Ectodermal cell (in vitro differentiated cells): ENCODE results near the gene DDX6.
"Not testable (repeated sequence)": the region's sequence is repeated elsewhere in the genome, so short reads cannot be mapped to it uniquely, and the experiment has no call there.

ENCODE experiments used
- H3K27ac ChIP-seq: 2 replicates; pipeline ENCODE4 v1.7.0; 2013; ENCODE audit warnings: mild to moderate bottlenecking, low read depth, low read length; ENCODE audit not compliant: insufficient read depth, poor library complexity, severe bottlenecking
- H3K27me3 ChIP-seq: 2 replicates; pipeline ENCODE4 v1.7.0; 2013; ENCODE audit warnings: mild to moderate bottlenecking, low read length; ENCODE audit not compliant: insufficient read depth, control insufficient read depth, poor library complexity, severe bottlenecking
- H3K36me3 ChIP-seq: one replicate; pipeline ENCODE4 v1.7.0; 2013; ENCODE audit warnings: low read length; ENCODE audit not compliant: control insufficient read depth, insufficient read depth
- H3K4me1 ChIP-seq: one replicate; pipeline ENCODE4 v1.7.0; 2013; ENCODE audit warnings: low read length; ENCODE audit not compliant: control insufficient read depth, insufficient read depth
- H3K4me3 ChIP-seq: 2 replicates; pipeline ENCODE4 v1.7.0; 2013; ENCODE audit warnings: low read depth, low read length, control low read depth; ENCODE audit not compliant: insufficient read depth
- H3K9me3 ChIP-seq: 2 replicates; pipeline ENCODE4 v1.7.0; 2013; ENCODE audit warnings: mild to moderate bottlenecking, low read length, moderate library complexity; ENCODE audit not compliant: control insufficient read depth
- WGBS, 2 experiments: methylation state at CpG; one replicate each; pipeline ENCODE4 v1.1.7; 2013; ENCODE audit warnings: missing lambda C conversion rate in 2 of 2; 5-methylcytosine and 5-hydroxymethylcytosine counted together

DDX6 gene

DNA sequence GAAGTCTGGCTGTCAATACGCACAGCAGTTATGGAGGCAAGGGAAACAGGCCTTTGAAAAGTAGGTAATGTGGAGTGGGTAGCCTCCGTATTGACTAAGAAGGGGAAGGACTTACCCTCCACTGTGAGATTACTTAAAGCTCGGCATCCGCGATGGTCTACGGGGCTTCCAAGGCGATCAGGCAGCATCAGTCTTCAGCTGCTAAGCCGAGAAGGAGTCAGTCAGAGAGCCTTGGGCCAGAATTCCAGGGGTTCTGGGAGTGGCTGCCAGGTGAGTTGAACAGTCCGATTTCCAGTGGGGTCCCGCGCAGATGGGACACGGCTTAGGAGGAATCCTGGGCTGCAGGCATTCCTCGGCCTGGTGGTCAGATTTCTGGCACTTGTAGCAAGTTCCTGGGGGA is 70.9 kb downstream of the DDX6 start:
- H3K4me3 ChIP-seq, H3K27ac ChIP-seq, H3K36me3 ChIP-seq, H3K4me1 ChIP-seq, H3K9me3 ChIP-seq, H3K27me3 ChIP-seq: not testable (repeated sequence)
- 3 to 6% methylated on average over 13 of the region's 13 CpGs for WGBS, 2 experiments

DNA sequence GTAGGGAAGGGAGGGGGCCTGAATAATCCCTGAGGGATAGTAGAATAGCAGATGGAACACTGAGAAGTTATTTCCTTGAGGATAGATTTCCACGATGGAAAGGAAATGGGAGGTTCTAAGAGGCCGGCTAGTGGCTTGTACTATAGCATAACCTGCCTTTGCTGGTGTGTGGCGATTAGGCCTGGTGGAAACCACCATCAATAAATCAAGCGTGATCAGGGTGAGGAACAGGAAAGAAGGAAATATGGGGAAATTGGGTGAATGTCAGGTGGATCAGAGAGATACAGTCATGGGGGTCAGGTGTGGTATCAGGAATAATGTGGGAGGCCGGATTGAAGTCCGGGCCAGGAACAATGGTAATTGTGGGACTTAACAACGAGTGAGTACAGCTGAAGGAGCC is 72.4 kb downstream of the DDX6 start:
- H3K9me3 ChIP-seq, H3K27me3 ChIP-seq, H3K4me1 ChIP-seq, H3K4me3 ChIP-seq, H3K27ac ChIP-seq, H3K36me3 ChIP-seq: not testable (repeated sequence)
- 53 to 55% methylated on average over 7 of the region's 7 CpGs for WGBS, 2 experiments

DNA sequence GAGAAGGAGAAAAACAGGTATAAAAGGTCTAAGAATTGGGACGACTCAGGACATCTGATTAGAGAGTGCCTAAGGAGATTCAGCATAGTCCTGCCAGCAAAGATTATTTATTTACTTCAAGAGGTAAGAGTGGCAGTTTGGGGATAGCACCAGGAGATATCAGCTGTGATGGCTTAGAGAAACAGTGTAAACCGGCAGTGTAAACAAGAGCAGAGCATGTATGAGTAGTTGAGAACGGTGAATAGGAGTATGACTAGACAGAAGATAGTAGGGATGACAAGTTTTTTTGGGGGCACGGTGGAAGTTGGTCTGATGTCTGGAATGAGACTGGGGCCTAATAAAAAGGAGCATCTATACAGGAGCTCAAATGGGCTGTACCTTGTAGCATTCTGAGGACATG is 73.2 kb downstream of the DDX6 start:
- H3K9me3 ChIP-seq, H3K4me1 ChIP-seq, H3K27ac ChIP-seq, H3K36me3 ChIP-seq, H3K4me3 ChIP-seq, H3K27me3 ChIP-seq: not testable (repeated sequence)
- whole genome bisulfite sequencing, 2 experiments = 28 to 41% methylated on average over 4 of the region's 4 CpGs

DNA sequence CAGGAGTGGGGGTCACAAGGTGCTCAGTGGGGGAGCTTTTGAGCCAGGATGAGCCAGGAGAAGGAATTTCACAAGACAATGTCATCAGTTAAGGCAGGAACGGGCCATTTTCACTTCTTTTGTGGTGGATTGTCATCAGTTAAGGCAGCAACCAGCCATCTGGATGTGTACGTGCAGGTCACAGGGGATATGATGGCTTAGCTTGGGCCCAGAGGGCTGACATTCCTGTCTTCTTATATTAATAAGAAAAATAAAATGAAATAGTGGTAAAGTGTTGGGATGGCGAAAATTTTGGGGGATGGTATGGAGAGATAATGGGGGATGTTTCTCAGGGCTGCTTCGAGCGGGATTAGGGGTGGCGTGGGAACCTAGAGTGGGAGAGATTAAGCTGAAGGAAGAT is 73.7 kb downstream of the DDX6 start:
- not testable (repeated sequence) for H3K27me3 ChIP-seq, H3K4me3 ChIP-seq, H3K36me3 ChIP-seq, H3K4me1 ChIP-seq, H3K27ac ChIP-seq, H3K9me3 ChIP-seq
- 8 to 20% methylated on average over 2 to 3 of the region's 6 CpGs for WGBS, 2 experiments

DNA sequence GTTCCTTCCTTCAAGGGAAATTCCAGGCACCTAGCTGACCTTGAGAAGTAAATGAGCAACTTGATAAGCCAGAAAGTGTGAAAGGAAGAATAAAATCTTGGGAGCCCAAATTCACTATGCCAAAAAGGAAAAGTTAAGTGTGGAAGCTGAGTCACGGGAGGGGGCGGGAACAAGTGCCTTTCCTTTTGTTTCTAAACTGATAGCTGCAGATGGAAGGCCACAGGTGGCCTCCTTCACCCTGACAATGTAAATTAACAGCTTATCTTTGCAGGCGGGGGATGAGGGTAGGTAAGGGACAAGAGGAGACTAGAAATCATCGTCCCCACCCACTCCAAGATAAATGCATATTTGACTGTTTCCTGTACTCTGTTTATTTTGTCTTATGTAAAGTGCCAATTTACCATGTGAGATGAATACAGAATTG is 75.1 kb downstream of the DDX6 start:
- WGBS, 2 experiments = 6 to 7% methylated on average over 2 to 3 of the region's 4 CpGs
- Histone ChIP-seq H3K27me3 (no peaks in the 10 kb centered on the region), H3K27ac (no peak overlapping the region), H3K4me3 (no peak overlapping the region), H3K9me3 (no peaks in the 10 kb centered on the region), H3K36me3 (no peaks in the 10 kb centered on the region), H3K4me1 (peaks cover 10% of the 10 kb centered on the region)

DNA sequence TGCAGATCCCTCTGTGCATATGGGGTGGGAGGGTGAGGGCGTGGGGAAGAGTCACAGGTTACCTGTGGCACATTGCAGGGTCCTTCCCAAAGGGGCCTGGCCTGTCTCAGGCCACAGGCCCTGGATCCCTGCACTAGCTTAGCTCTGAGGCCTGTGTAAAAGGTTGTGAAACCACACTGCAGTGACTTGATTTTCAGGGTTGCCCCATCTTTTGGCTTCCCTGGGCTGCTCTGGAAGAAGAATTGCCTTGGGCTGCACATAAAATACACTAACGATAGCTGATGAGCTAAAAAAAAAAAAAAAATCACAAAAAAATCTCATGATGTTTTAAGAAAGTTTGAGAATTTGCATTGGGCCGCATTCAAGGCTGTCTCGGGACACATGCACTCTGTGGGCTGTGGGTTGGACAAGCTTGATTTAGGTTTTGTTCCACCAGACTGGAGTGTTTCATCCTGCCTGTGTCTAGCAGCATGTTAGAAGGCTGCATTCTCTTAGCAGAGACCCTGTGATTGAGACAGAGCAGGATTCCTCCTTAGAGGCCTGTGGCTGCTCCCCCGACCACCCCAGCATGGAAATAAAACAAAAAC is 75.6 kb downstream of the DDX6 start:
- H3K4me3 ChIP-seq = no peak overlapping the region
- WGBS, 2 experiments = 45 to 48% methylated on average over 5 of the region's 5 CpGs
- no peaks in the 10 kb centered on the region for H3K9me3 ChIP-seq
- H3K4me1 ChIP-seq = peaks cover 10% of the 10 kb centered on the region
- H3K27me3 ChIP-seq = no peaks in the 10 kb centered on the region
- no peak overlapping the region for H3K27ac ChIP-seq
- H3K36me3 ChIP-seq = no peaks in the 10 kb centered on the region

DNA sequence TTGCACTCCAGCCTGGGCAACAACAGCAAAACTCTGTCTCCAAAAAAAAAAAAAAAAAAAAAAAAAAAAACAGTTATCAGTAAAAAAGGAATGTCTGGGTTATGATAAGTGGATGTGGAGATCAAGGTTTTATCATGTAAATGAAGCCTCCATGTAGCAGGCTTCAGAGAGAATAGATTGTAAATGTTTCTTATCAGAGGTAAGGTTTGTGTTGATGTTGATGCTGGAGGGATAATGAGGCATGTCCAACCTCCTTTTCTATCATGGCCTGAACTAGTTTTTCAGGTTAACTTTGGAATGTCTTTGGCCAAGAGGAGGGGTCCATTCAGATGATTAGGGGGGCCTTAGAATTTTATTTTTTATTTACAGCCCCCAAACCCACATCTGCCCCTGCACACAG is 76.1 kb downstream of the DDX6 start:
- no peaks in the 10 kb centered on the region for H3K27me3 ChIP-seq
- H3K4me1 ChIP-seq = peaks cover 10% of the 10 kb centered on the region
- no peaks in the 10 kb centered on the region for H3K9me3 ChIP-seq
- no peak overlapping the region for H3K4me3 ChIP-seq
- no peaks in the 10 kb centered on the region for H3K36me3 ChIP-seq
- no peak overlapping the region for H3K27ac ChIP-seq

DNA sequence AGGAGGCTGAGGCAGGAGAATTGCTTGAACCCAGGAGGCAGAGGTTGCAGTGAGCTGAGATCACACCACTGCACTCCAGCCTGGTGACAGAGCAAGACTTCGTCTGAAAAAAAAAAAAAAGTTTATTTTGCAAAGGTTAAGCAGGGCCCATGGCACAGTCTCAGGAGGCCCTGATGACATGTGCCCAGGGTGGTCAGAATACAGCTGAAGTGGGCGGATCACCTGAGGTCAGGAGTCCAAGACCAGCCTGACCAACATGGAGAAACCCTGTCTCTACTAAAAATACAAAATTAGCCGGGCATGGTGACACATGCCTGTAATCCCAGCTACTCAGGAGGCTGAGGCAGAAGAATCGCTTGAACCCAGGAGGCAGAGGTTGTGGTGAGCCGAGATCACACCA is 76.5 kb downstream of the DDX6 start:
- WGBS, 2 experiments = 73 to 83% methylated on average over 4 of the region's 5 CpGs
- H3K27me3 ChIP-seq, H3K4me1 ChIP-seq, H3K27ac ChIP-seq, H3K4me3 ChIP-seq, H3K9me3 ChIP-seq, H3K36me3 ChIP-seq: not testable (repeated sequence)

DNA sequence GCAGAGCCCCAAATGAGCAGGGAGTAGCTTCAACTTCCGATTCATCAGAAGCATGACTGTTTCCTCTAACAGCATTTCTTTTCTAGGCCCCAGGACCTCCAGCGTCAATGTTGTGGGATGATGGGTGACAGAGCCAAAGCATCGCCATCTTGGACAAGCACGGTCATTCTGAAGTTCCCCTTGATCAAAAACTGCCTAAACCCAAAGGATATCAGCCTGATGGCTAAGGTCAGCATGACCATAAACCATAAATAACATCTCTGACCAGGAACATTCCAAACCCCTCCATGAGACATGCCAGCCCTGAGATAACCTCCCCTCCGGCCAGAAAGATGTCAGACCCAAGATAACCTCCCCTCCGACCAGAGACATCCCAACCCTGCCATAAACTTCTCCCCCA is 82.7 kb downstream of the DDX6 start:
- Histone ChIP-seq H3K4me1 (peaks cover 14% of the 10 kb centered on the region), H3K36me3 (no peaks in the 10 kb centered on the region), H3K4me3 (no peak overlapping the region), H3K27ac (no peak overlapping the region), H3K9me3 (no peaks in the 10 kb centered on the region), H3K27me3 (no peaks in the 10 kb centered on the region)
- WGBS, 2 experiments = 83 to 88% methylated on average over 6 of the region's 6 CpGs

DNA sequence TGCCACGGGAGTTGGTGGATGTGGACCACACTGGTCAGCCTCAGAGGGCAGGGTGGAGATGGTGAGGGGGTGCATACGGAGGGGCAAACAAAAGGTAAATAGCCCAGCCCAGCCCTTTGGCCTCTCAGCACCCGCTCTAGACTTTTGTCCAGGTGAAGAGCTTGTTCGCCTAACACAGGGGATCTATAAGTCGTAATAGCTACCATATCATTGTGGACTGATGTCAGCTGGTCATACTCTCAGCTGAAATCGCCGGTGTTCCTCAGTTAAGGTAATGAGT is 84.5 kb downstream of the DDX6 start:
- Histone ChIP-seq H3K27ac (no peak overlapping the region), H3K4me3 (no peak overlapping the region), H3K4me1 (peaks cover 14% of the 10 kb centered on the region), H3K9me3 (no peaks in the 10 kb centered on the region), H3K36me3 (no peaks in the 10 kb centered on the region), H3K27me3 (no peaks in the 10 kb centered on the region)
- WGBS, 2 experiments = 94 to 95% methylated on average over 7 of the region's 7 CpGs

DNA sequence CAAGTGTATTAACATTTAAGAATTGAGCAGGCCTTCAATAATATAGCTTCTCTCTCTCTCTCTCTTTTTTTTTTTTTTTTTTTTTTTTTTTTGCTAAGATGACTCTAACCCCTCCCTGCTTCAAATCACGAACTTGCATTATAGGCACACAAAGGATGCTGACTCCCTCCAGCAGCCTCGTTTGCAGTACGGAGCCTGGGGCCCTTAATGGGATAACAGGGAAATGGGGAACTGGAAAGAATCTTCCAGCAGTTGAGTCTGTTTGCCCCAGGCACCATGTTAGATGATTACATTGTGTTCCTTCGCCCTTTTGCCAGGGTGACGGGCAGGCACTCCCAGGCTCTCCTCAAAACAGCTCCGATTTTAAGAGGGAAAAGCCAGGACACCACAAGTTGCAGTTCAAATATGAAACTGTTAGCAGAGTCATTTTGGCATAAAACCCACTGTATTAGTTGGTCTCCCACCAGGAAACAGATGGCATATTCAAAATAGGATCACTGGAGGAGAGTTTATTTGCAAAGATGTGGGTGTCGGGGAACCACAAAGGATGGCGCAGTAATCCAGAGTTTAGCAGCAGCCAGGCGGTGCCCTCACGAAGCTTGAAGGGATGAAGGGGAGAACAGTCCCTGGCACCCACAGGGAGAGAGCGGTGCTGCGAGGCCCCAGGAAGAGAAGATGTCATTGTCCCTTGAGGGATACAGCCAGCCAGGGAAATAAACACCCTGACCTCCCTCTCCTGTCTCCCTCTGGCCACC is 85.0 kb downstream of the DDX6 start:
- H3K27ac ChIP-seq = no peak overlapping the region
- peaks cover 14% of the 10 kb centered on the region for H3K4me1 ChIP-seq
- H3K4me3 ChIP-seq = no peak overlapping the region
- no peaks in the 10 kb centered on the region for H3K9me3 ChIP-seq
- H3K27me3 ChIP-seq = no peaks in the 10 kb centered on the region
- no peaks in the 10 kb centered on the region for H3K36me3 ChIP-seq
- 72 to 76% methylated on average over 12 of the region's 12 CpGs for WGBS, 2 experiments
